SU-DHL-6 (cell line): ENCODE results near the gene PKD1L1.

Experiments used
- H2AFZ ChIP-seq: fragments of 200-600 bp; sonication (generic); 2 replicates; pipeline ENCODE4 v1.6.1; 2014; ENCODE audit warnings: low read depth, mild to moderate bottlenecking, moderate library complexity, mixed read lengths, antibody characterized with exemption, low read length; ENCODE audit not compliant: severe bottlenecking
- H3F3A ChIP-seq: fragments of 200-600 bp; shearing (Covaris generic); 2 replicates; pipeline ENCODE4 v1.6.0; 2016; ENCODE audit warnings: antibody characterized with exemption, mild to moderate bottlenecking; ENCODE audit not compliant: insufficient read depth
- H3K27ac ChIP-seq: fragments of 200-600 bp; sonication (generic); 2 replicates; pipeline ENCODE4 v1.5.1; 2016; ENCODE audit warnings: low read depth, mild to moderate bottlenecking, low read length, moderate library complexity, mixed read lengths
- H3K27me3 ChIP-seq: fragments of 200-600 bp; sonication (generic), shearing (Covaris generic); 2 replicates; pipeline ENCODE4 v1.6.0; 2014; ENCODE audit warnings: mild to moderate bottlenecking, low read length
- H3K36me3 ChIP-seq: fragments of 200-600 bp; sonication (generic); 2 replicates; pipeline ENCODE4 v1.6.1; 2014; ENCODE audit warnings: mild to moderate bottlenecking, low read length, mixed read lengths
- H3K4me2 ChIP-seq: fragments of 300-600, 200-600 bp; shearing (Covaris generic), sonication (generic); 2 replicates; pipeline ENCODE4 v1.6.0; 2014; ENCODE audit warnings: low read length, low read depth, mild to moderate bottlenecking; ENCODE audit not compliant: poor library complexity, severe bottlenecking
- H3K4me3 ChIP-seq: fragments of 200-600 bp; sonication (generic); 2 replicates; pipeline ENCODE4 v1.5.1; 2014; ENCODE audit warnings: antibody characterized with exemption, low read length, mild to moderate bottlenecking, mixed read lengths; ENCODE audit not compliant: insufficient read depth, poor library complexity, severe bottlenecking
- H3K79me2 ChIP-seq: fragments of 200-600 bp; sonication (generic); 2 replicates; pipeline ENCODE4 v1.6.1; 2014; ENCODE audit warnings: mild to moderate bottlenecking, low read length, moderate library complexity; ENCODE audit not compliant: insufficient read depth
- H3K9ac ChIP-seq: fragments of 200-600 bp; sonication (generic); 2 replicates; pipeline ENCODE4 v1.7.0; 2014; ENCODE audit warnings: mild to moderate bottlenecking, low read length
- H3K9me2 ChIP-seq: fragments of 200-600 bp; sonication (generic); replicated peaks from 2 replicates; pipeline ENCODE4 v1.6.1; 2014; ENCODE audit warnings: low read length; ENCODE audit not compliant: insufficient read depth
- H3K9me3 ChIP-seq: fragments of 200-600 bp; sonication (generic); 2 replicates; pipeline ENCODE4 v1.6.1; 2014; ENCODE audit warnings: low read length, mixed read lengths; ENCODE audit not compliant: insufficient read depth
- H4K20me1 ChIP-seq: fragments of 200-600 bp; sonication (generic); 2 replicates; pipeline ENCODE4 v1.6.1; 2014; ENCODE audit warnings: low read depth, mild to moderate bottlenecking, antibody characterized with exemption, low read length, moderate library complexity, mixed read lengths
- CTCF ChIP-seq: fragments of 200-600 bp; sonication (generic); IDR thresholded peaks from one replicate; pipeline ENCODE4 v1.5.1; 2017; ENCODE audit warnings: antibody characterized with exemption, mild to moderate bottlenecking, low read length, moderate library complexity; ENCODE audit not compliant: insufficient read depth, poor library complexity, severe bottlenecking
- EZH2phosphoT487 ChIP-seq: fragments of 200-600 bp; sonication (generic), shearing (Covaris generic); conservative IDR thresholded peaks from 2 replicates; pipeline ENCODE4 v1.6.1; 2018; ENCODE audit warnings: mild to moderate bottlenecking, antibody characterized with exemption, low read length, moderate library complexity, mixed read lengths

Gene PKD1L1

GRCh38 chr7:47949703-47950102 is 1.4 kb upstream of the PKD1L1 start:
- no peaks in the 10 kb centered on the region for H3K79me2 ChIP-seq
- H4K20me1 ChIP-seq, result no peaks in the 10 kb centered on the region
- TF ChIP-seq CTCF (no peak), EZH2phosphoT487 (no peak)
- H3K27me3 ChIP-seq, result no peaks in the 10 kb centered on the region
- H3K9me2 ChIP-seq, result no peaks in the 10 kb centered on the region
- H2AFZ ChIP-seq, result no peak overlapping the region
- no peaks in the 10 kb centered on the region for H3F3A ChIP-seq
- H3K27ac ChIP-seq, result no peak overlapping the region
- H3K9me3 ChIP-seq, result no peaks in the 10 kb centered on the region
- H3K4me2 ChIP-seq, result no peak overlapping the region
- H3K36me3 ChIP-seq, result no peaks in the 10 kb centered on the region
- no peak overlapping the region for H3K9ac ChIP-seq
- H3K4me3 ChIP-seq, result no peak overlapping the region

DNA sequence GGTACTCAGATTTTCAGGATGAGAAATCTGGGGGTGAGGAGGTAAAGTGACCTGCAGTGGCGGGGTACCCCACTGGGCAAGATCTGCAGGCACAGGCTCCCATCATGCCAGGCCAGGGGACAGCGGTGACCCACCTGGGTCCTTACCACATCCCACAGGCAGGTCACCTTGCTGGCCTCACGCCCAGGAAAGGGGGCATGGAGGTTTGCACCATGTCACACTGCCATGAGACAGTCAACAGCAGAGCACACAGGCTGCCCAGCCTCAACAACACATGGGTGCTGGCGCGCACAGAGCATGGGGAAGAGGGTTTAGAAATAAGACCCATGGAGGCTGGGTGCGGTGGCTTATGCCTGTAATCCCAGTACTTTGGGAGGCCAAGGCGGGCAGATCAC is 914 bp downstream of the PKD1L1 start:
- TF ChIP-seq CTCF (no peak), EZH2phosphoT487 (no peak)
- H3F3A ChIP-seq, result no peaks in the 10 kb centered on the region
- H4K20me1 ChIP-seq, result no peaks in the 10 kb centered on the region
- no peaks in the 10 kb centered on the region for H3K9me3 ChIP-seq
- H3K27ac ChIP-seq, result no peak overlapping the region
- H3K36me3 ChIP-seq, result no peaks in the 10 kb centered on the region
- no peak overlapping the region for H2AFZ ChIP-seq
- H3K27me3 ChIP-seq, result no peaks in the 10 kb centered on the region
- H3K4me3 ChIP-seq, result no peak overlapping the region
- no peak overlapping the region for H3K4me2 ChIP-seq
- H3K79me2 ChIP-seq, result no peaks in the 10 kb centered on the region
- H3K9me2 ChIP-seq, result no peaks in the 10 kb centered on the region
- no peak overlapping the region for H3K9ac ChIP-seq

- Histone ChIP-seq H3K79me2 (no peaks in the 10 kb centered on the region), H3K9me2 (no peaks in the 10 kb centered on the region), H3K36me3 (no peaks in the 10 kb centered on the region), H3K4me2 (no peak overlapping the region), H3K27me3 (no peaks in the 10 kb centered on the region), H3F3A (no peaks in the 10 kb centered on the region), H3K9ac (no peak overlapping the region), H2AFZ (no peak overlapping the region), H4K20me1 (no peaks in the 10 kb centered on the region), H3K9me3 (no peaks in the 10 kb centered on the region), H3K4me3 (no peak overlapping the region), H3K27ac (no peak overlapping the region)
- TF ChIP-seq CTCF, result no peak
- no peak for TF ChIP-seq EZH2phosphoT487
Observed at GRCh38 chr7:47946581-47947354, 1.5 kb downstream of the PKD1L1 start.
